Stimulated activated CD8-positive, alpha-beta memory T cell treated with anti-CD3 and anti-CD28 coated beads, Interleukin-7, amount 100 ng/mL, for 1 hour (primary cell): ENCODE measurements around the gene CYSTM1.
"Not testable (repeated sequence)": the region's sequence is repeated elsewhere in the genome, so short reads cannot be mapped to it uniquely, and the experiment has no call there.

Source experiments
- DNase-seq, 2 donors: peaks; one replicate each; pipeline ENCODE4 v3.0.0-alpha.2; 2020; ENCODE audit warnings: low read depth in 2 of 2

CYSTM1 gene

DNA sequence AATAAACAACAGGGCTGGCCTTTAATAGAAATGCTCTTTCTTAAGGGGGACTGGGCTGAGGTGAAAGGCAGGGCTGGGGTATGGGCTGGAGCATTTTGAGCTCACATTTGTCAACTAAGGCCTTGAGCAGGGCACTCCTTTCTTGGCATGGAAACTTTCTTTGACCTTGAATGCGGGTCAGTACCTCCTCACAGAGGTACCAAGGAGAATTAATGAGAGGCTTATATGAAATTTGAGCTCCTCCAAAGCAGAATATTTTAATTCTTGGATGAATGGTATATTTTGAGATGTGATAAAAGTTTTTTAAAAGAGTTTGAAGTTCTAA, 3.1 kb downstream of the CYSTM1 start:
- DNase-seq, result no peak

DNA sequence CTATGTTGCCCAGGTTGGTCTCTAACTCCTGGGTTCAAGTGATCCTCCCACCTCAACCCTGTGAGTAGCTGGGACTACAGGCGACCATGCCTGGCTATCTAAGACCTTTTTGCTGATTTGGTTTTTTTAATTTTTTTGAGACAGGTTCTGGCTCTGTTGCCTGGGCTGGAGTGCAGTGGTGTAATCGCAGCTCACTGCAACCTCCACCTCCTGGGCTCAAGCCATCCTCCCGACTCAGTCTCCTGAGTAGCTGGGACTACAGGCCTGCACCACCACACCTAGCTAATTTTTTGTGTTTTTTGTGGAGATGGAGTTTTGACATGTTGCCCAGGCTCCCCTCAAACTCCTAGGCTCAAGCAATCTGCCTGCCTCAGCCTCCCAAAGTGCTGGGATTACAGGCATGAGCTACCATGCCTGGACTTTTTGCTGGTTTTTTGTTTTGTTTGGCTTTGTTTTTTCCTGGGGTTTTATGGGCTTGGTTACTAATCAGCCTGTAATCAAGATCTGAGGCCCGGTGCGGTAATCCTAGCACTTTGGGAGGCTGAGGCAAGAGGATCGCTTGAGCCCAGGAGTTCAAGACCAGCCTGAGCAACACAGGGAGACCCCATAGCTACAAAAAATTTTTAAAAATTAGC, 3.6 kb downstream of the CYSTM1 start:
- DNase-seq, result no peak

DNA sequence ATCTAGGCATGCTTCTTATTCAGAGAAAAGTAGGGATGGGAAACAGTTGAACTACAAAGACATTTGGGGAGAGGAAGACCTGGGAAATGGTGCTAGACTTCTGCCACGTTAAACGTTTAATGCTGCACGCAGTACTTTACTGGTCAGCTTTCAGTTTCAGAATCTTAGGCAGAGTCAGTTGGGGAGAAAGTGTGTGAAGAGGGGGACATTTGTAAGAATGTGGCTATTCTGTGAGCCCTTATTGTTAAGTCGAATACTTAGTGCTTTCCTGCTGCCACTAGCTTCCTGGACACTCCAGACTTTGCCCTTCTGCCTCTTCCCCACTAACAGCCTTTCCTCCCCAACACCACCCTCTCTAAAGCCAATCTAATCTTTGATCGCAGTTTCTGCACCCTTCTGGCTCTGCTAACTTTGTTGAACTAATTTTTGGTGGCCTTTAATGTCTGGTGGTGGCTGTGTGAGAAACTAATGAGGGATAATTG, 6.1 kb downstream of the CYSTM1 start:
- no peak for DNase-seq

DNA sequence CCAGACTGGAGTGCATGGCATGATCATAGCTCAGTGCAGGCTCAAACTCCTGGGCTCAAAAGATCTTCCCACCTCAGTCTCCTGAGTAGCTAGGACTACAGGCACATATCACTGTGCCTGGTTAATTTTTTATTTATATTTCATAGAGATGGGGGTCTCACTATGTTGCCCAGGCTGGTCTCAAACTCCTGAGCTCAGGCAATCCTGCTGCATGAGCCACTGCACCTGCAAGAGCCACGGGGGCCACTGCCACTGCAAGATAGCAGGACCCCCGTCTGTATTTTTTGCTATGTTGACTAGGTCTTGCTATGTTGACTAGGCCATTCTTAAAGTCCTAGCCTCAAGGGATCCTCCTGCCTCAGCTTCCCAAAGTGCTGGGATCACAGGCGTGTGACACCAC, 6.5 kb downstream of the CYSTM1 start:
- DNase-seq, result no peak

DNA sequence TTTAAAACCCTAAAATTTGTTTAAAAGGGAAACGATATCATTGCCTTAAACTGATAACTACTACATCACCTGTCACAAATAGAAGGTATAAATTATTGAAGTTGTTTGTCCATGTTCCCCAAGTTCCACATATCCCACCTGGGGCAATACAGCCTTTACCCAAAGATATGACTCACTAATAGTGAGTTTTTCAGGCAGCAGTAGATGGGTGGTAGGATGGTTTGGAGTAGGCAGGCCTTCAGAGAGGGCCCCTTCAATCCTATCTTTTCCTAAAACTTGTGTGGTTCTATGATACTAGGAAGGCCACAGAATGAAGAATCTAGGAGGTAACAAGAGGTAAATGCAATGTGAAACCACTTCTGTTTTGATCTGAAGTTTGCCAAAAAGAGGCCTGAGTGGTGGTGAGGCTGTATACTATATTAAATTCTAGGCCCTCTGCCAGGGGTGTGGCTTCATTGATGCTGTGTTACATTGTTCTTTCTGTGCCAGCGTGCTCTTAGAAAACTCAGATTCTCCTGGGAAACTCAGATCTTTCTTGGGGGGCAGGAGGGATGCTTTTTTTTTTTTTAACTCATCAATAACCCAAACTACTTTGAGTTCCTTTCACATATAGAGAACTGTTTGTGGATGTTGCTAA, 7.2 kb downstream of the CYSTM1 start:
- DNase-seq, result no peak

DNA sequence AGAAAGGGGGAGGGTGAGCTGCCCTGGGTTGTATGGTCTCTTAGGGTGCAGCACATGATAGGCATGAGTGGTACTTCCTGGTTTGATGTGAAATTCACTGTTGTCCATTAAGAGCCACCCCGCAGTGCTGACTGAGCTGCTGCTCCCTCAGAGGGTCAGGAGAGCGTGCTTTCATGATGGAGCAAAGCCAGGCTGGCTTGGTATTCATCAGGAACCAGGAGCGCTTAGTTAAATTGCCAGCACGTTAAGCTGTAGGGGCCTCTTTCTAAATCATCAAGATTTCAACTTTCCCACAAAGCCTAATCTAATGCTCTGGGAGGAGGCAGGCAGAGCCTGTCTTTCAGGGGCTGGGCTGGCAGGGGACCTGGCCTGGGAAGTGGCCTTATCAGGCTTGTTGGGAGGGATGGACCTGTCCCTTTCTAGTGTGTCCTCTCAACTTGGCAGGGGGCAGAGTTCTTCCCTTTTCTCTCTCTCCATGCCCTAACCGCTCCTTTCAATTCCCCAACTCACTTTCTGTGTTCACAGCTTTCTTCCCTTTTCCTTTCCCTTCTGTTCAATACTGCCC, 7.9 kb downstream of the CYSTM1 start:
- DNase-seq, result no peak

DNA sequence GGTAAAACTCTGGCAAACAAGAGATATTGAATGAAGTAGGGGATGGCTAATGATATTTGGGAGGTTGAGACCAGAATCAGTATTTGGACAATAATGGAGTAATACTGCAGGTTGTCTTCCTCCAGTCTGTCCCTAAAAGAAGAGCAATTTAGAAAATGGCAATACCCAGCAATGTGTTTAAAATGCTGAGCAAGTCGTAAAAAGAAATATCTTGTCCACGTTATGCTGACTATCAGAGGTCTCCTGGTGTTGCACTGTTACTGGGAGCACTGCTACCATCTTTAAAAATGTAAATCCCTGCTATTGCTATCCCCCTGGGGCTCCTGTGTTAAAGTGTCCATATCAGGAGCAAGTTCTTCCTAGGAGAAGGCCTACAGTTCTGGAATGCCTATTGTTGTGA, 10.4 kb downstream of the CYSTM1 start:
- DNase-seq, result no peak

DNA sequence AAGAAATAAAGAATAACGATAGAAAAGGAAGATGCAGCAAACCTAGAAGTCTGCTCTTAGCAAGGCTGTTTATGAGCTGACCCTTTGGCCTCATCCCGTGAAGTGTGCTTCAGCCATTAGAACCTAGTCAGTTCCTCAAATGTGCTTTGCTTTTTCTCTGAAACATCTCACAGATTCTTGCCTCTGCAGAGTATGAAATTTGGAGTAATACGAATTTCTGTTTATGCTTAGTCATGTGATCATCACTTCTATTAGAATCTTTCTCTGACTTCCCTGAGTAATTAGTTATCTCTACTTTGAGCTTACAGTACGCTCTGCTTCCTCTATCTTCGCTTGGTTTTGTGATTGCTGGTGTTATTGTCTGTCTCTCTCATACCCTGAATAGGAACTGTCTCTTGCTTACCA, 11.3 kb downstream of the CYSTM1 start:
- DNase-seq, result no peak

DNA sequence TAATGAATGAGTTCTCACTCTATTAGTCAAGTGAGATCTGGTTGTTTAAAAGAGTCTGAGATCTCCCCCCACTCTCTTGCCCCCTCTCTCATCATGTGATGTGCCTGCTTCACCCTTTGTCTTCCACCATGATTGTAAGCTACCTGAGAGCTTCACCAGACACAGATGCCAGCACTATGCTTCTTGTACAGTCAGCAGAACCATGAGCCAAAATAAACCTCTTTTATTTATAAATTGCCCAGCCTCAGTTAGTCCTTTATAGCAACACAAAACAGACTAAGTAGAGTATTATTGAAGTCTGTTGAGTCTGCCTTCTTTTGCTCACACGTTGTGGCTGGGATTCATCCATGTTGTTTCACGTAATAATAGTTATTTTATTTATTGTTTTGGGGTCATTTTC, 14.3 kb downstream of the CYSTM1 start:
- DNase-seq, result no peak

DNA sequence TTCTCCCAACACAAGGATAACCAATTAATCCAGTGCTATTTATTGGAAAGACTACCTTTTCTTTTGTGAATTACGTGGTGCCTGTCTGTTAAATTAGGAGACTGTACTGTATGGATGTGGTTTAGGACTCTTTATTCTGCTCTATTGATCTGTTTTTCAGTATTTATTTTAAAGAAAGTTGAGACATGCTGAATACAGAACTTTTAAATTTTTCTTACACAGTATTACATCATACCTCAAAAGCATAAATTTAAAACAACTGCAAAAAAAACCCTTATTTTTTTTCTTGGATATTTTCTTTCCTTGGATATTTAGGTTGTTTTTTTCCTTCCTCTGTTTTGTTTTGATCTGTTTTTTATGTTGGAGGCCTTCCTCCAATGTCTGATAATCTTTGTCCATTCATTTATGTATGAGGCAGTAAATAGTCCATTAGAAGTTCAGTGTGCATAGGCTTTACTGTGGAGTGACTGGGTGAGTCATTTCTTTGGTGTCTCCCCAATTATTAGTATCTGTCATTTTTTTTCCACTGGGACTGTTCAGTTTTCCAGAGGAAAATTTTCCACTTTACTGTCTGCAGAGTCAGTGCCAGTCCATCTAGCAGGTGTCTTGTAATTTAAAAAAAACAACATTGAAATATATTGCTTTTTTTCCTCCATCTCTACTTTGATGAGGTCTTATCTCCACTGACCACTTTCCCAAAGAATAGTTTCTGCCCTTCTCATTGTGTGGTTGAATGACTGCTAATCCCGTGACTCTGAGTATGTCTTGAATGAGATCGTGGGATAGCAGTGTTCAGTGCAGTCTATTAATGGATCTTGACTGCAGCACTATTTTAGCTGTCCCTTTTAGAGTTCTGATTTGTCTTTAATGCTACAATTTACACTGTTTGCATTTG, 15.2 kb downstream of the CYSTM1 start:
- DNase-seq, result no peak

DNA sequence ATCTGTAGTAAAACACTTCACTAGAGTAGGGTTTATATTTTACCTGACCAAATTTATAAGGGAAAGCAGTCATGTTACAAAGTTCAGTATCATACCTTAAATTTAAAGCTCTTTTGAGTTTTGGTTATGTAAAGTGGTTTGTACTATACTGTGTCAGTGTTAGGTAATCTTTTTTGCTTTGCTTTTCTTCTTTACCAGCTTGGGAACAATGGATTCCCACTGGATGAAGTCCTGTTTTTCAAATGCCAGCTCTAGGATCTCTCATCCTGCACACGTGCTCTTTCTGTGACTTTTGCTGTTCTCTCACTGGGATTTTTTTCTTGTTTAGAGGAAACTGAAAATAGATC, 15.9 kb downstream of the CYSTM1 start:
- DNase-seq, result no peak

DNA sequence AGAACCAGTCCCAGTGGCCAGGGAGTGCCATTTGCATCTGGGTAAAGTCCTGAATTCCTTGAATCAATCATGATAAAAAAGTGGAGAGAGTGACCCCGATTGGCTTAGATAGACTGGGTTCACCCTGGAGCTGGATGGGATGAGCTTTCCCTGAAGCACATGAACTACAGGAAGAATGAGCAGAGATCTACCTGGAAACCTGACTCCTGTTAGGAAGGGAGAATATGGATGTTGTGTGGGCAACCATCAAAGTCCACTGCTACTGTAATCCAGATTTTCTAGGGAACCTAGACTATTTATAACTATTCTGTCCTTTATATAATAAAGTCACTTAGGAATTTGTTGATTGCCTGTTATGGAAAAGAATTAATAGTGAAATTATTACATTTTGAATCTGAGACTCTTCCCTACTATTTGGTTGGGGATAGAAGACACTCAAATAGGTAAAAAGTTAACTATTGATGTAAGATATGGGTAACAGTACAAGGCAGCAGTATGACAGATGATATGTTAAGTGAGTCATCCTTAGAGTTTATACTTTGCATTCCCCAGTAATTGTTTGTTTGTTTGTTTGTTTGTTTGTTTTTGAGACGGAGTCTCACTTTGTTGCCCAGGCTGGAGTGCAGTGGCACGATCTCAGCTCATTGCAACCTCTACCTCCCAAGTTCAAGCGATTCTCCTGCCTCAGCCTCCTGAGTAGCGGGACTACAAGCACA, 17.9 kb downstream of the CYSTM1 start:
- no peak for DNase-seq

DNA sequence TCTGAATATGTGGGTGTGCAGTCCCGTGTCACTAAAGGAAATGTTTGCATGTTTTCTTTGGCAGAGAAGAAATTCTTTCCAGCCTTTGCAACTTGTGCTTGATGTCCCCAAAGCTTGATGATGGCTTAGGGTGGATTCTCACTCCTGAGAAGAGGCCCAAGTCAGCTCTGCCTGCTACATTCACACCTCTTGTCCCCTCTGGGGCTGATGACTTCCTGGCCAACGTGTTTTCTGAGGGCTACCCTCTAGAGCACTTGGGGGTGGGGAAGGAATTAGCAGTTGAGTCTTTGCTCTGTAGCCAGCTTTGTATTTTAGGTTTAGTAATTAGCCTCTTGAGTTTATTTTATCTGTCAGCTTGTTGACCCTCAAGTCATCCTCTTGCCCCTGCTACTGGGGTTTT, 19.7 kb downstream of the CYSTM1 start:
- no peak for DNase-seq

DNA sequence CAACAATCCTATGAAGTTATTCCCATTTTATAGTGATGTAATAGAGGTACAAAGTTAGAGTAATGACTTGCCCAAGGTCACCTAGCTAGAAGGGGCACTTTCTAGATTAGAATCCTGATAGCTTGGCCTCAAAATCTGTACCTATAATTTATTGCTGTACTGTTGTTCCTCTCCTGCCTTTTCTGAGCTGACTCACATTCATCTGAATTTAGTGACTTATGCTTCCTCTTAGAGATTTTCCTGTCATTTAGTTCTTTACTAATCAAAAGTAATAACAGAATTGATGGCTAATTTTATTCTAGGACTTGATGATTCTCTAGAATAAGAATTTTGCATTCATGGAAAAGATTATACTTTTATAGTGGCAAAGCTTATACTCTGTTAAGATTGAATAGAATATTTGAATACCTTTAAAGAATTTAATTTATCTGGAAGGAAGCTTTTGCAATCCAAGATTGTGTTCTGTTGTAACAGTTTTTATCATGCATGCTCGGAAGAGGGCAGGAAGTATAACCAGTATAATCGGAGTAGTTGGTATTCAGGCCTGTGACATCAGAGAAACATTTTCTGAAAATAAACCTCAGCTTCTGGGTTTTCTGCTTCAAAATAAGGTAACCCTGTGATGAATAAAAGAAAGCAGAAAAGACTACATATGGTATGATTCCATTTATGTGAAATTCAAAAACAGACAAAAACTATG, 21.3 kb downstream of the CYSTM1 start:
- no peak for DNase-seq

DNA sequence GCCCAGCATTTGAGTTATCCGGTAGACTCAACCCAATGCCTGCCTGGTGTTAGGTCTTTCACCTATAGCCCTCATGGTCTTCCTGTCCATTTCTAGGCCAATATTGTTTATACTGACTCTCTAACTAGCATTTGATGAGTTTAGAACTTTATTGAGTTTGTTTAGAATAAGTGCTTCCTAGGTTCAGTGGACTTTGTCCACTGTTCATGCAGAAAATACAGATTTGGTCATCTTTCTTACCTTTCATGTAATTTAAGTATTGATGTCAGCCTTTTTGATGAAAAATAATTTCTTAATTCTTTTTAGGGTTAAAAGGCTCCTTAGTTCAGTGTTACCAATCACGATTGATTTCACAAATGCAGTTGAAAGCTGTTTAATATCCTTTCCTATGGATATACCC, 22.0 kb downstream of the CYSTM1 start:
- DNase-seq, result no peak

DNA sequence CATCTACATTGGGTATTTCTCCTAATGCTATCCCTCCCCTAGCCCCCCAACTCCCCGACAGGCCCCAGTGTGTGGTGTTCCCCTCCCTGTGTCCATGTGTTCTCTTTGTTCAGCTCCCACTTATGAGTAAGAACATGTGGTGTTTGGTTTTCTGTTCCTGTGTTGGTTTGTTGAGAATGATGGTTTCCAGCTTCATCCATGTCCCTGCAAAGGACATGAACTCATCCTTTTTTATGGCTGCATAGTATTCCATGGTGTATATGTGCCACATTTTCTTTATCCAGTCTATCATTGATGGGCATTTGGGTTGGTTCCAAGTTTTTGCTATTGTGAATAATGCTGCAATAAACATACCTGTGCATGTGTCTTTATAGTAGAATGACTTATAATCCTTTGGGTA, 23.9 kb downstream of the CYSTM1 start:
- not testable (repeated sequence) for DNase-seq

DNA sequence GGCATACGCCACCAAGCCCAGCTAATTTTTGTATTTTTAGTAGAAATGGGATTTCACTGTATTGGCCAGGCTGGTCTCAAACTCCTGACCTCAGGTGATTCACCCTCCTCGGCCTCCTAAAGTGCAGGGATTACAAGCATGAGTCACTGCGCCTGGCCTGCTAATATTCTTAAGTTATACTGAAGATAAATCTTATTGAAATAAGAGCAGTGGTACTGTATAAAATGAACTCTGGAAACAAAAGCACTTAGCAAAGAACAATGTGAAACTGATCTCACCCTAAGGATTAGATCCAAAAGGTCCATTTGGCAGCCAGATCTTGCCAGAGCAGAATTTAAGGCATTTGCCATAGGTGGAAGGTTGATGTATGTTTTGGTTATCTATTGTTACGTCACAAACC, 27.1 kb downstream of the CYSTM1 start:
- no peak for DNase-seq

DNA sequence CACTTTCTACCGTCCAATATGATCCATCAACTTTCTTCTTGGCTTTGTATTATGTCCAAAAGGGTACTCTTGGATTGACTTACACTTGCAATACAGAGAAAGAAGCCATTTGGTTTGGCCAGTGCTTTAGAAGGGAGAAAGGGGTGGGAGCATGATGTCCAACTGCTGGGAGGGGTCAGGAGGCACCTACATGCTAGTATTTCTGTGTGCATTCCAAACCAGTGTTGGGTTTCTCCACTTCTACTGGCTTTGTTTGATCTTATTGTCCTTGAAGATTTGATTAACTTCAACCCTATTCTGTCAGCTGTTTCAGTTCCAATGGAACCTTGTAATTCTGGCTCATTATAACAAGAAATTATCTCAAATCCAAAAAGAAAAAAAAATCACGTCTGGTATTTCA, 27.6 kb downstream of the CYSTM1 start:
- no peak for DNase-seq

DNA sequence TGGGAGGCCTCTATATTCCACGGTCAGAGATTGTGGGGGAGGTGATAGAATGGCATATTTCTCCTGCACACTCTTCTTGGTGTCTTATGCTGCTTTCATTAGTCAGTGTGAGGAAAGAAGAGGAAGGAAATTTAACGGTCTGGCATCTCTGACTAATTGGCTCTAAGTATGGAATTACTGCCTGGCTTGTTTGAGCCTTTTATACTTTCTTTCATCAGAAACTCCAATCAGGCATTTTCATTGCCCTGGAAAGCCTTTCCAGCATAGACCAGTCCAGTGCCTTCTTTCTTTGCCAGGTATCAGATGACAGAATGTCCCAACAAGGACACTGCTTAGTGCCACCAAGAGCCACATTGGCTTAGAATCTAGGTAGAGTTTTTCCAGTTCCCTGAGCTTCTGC, 30.2 kb downstream of the CYSTM1 start:
- no peak for DNase-seq

DNA sequence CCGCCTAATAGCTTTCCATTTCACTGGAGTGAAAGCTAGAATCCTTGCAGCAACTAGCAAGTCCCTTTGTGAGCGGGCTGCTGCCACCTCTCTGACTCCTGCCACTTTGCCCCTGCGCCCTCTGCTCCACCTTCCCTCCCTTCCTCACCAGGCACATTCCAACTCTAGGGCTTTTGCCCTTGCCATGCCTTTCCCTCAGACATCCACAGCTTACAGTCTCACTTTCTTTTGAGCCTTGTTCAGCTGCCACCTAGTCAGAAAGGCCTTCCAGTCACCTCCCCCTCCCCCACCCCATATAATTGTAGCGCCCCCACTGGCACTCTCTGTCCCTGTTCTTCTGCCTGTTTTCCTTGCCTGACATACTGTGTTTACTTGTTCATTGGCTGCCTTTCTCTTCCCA, 31.0 kb downstream of the CYSTM1 start:
- DNase-seq, result no peak

DNA sequence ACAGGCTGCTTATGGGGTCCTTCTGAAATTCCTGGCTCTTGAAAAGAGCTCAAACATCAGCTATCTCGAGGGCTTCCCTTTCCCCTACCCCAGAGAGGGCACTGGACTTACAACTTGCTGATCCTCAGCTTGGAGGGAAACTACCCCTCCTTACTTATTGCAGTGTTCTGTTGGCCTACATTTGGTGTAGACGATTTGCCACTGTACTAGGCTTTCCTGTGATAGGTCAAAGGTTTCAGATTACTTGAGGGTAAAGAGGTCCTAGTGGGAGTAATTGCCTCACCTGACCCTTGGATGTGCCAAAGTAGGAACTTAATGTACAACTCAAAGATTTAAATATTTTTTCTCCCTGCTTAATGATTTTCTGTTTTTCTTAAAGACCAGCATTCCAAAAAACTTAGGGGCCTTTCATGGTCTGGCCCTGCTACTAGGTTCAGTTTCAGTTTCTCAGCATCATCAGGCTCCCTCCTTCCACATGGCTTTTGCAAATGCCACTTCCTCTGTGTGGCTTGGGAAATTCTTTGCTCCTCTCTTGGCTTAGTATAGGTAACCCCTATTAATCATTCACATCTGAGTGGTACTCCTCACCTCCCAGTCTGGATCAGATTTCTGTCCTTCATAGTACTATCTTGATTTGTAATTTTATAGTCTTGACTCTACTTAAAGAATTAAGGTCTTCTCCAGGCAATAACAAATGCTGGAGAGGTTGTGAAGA, 32.4 kb downstream of the CYSTM1 start:
- no peak for DNase-seq
